Osteocyte (in vitro differentiated cells): ENCODE results near the gene SPAG16. TPM values are rescaled to one million over a fixed set of nuclear protein-coding genes. Genes with fewer than 3 reads are reported as not detected.

Experiments used
- DNase-seq: peaks from one replicate; pipeline ENCODE4 v3.0.0; 2021; ENCODE audit warnings: mixed read lengths; ENCODE audit not compliant: unreplicated experiment; ENCODE audit errors: extremely low spot score
- H3K27ac Mint-ChIP-seq: one replicate; pipeline ENCODE4 v1.8.0; 2021; ENCODE audit warnings: mild to moderate bottlenecking, mixed read lengths; ENCODE audit not compliant: unreplicated experiment
- H3K27me3 Mint-ChIP-seq: one replicate; pipeline ENCODE4 v1.8.0; 2021; ENCODE audit warnings: mixed read lengths; ENCODE audit not compliant: unreplicated experiment
- H3K36me3 Mint-ChIP-seq: one replicate; pipeline ENCODE4 v1.8.0; 2021; ENCODE audit warnings: mixed read lengths; ENCODE audit not compliant: unreplicated experiment
- H3K4me1 Mint-ChIP-seq: one replicate; pipeline ENCODE4 v1.8.0; 2021; ENCODE audit warnings: mixed read lengths; ENCODE audit not compliant: unreplicated experiment
- H3K4me3 Mint-ChIP-seq: one replicate; pipeline ENCODE4 v1.8.0; 2021; ENCODE audit warnings: mild to moderate bottlenecking, moderate library complexity, mixed read lengths; ENCODE audit not compliant: unreplicated experiment
- H3K9me3 Mint-ChIP-seq: one replicate; pipeline ENCODE4 v1.8.0; 2021; ENCODE audit warnings: mixed read lengths; ENCODE audit not compliant: unreplicated experiment
- CTCF ChIP-seq: fragments of 200-600 bp; sonication (generic); IDR thresholded peaks from 2 replicates; pipeline ENCODE4 v1.5.0; 2021; ENCODE audit warnings: antibody characterized with exemption, mild to moderate bottlenecking, moderate library complexity
- total RNA-seq: library from RNA; stranded (reverse); gene quantifications from 2 replicates; pipeline ENCODE4 v1.2.1, GENCODE V29; 2021

Gene SPAG16
- total RNA-seq, 1 donor from 2014 or later, result 20.7 TPM

- Mint-ChIP-seq H3K4me1 (peaks cover 36% of the 10 kb centered on the region), H3K9me3 (no peaks in the 10 kb centered on the region), H3K4me3 (no peak overlapping the region), H3K27me3 (no peaks in the 10 kb centered on the region), H3K27ac (no peak overlapping the region), H3K36me3 (no peaks in the 10 kb centered on the region)
- TF ChIP-seq CTCF, result no peak
- DNase-seq, result no peak
These were observed 1092.5 kb downstream of the SPAG16 start for GRCh38 chr2:214376618-214377285.

GRCh38 chr2:214377286-214377624 lies 1093.0 kb downstream of the SPAG16 start:
- Mint-ChIP-seq H3K4me1 (peaks cover 36% of the 10 kb centered on the region), H3K9me3 (no peaks in the 10 kb centered on the region), H3K4me3 (no peak overlapping the region), H3K27me3 (no peaks in the 10 kb centered on the region), H3K27ac (no peak overlapping the region), H3K36me3 (no peaks in the 10 kb centered on the region)
- TF ChIP-seq CTCF, result no peak
- DNase-seq, result no peak

GRCh38 chr2:214378455-214379103 lies 1094.3 kb downstream of the SPAG16 start:
- no peaks in the 10 kb centered on the region for H3K9me3 Mint-ChIP-seq
- TF ChIP-seq CTCF, result no peak
- H3K27me3 Mint-ChIP-seq, result no peaks in the 10 kb centered on the region
- no peak overlapping the region for H3K4me3 Mint-ChIP-seq
- peak overlapping the region; percentile 69 for H3K27ac Mint-ChIP-seq
- no peaks in the 10 kb centered on the region for H3K36me3 Mint-ChIP-seq
- no peak for DNase-seq
- peaks cover 36% of the 10 kb centered on the region for H3K4me1 Mint-ChIP-seq

GRCh38 chr2:214379227-214379626 lies 1095.0 kb downstream of the SPAG16 start:
- H3K4me3 Mint-ChIP-seq, result no peak overlapping the region
- DNase-seq, result no peak
- no peak overlapping the region for H3K27ac Mint-ChIP-seq
- H3K27me3 Mint-ChIP-seq, result no peaks in the 10 kb centered on the region
- TF ChIP-seq CTCF, result no peak
- H3K36me3 Mint-ChIP-seq, result no peaks in the 10 kb centered on the region
- no peaks in the 10 kb centered on the region for H3K9me3 Mint-ChIP-seq
- H3K4me1 Mint-ChIP-seq, result peaks cover 36% of the 10 kb centered on the region

- peaks cover 35% of the 10 kb centered on the region for H3K4me1 Mint-ChIP-seq
- no peak for TF ChIP-seq CTCF
- no peak for DNase-seq
- H3K27ac Mint-ChIP-seq, result no peak overlapping the region
- H3K4me3 Mint-ChIP-seq, result no peak overlapping the region
- H3K27me3 Mint-ChIP-seq, result no peaks in the 10 kb centered on the region
- no peaks in the 10 kb centered on the region for H3K36me3 Mint-ChIP-seq
- H3K9me3 Mint-ChIP-seq, result no peaks in the 10 kb centered on the region
These were observed 1096.4 kb downstream of the SPAG16 start for GRCh38 chr2:214380681-214381080.
